Panc1 (cell line): ENCODE results near the gene HEMK1.

Experiments used
- CTCF ChIP-seq: fragments of 450-650 bp; IDR thresholded peaks from 2 replicates; pipeline ENCODE4 v1.5.1; 2017; ENCODE audit warnings: mild to moderate bottlenecking
- REST ChIP-seq, 2 experiments: IDR thresholded peaks; 2 replicates each; pipeline ENCODE4 v1.6.1; 2011 to 2012; ENCODE audit warnings: low read depth in 2 of 2, control low read depth in 1 of 2, low read length in 1 of 2, mild to moderate bottlenecking in 1 of 2, moderate library complexity in 1 of 2; ENCODE audit not compliant: insufficient read depth in 1 of 2
- SIN3A ChIP-seq: IDR thresholded peaks from 2 replicates; pipeline ENCODE4 v1.6.1; 2012; ENCODE audit warnings: low read depth, mild to moderate bottlenecking, low read length, moderate library complexity, borderline replicate concordance; ENCODE audit not compliant: insufficient read depth

GRCh38 chr3:50605901-50606326, 36.6 kb downstream of the HEMK1 start:
- TF ChIP-seq CTCF (no peak), REST (IDR thresholded peaks at IDR 0.05; ENCODE audit: insufficient read depth in 1 of 2, low read depth in 2 of 2, low read length in 1 of 2) (no peak), SIN3A (no peak)
